ENCODE measurements around the gene UTP3. TPM values are rescaled to one million over a fixed set of nuclear protein-coding genes. Genes with fewer than 3 reads are reported as not detected.

The UTP3 gene
- total RNA-seq, 1 experiment from 2014 or later, result 33.7 TPM

DNA sequence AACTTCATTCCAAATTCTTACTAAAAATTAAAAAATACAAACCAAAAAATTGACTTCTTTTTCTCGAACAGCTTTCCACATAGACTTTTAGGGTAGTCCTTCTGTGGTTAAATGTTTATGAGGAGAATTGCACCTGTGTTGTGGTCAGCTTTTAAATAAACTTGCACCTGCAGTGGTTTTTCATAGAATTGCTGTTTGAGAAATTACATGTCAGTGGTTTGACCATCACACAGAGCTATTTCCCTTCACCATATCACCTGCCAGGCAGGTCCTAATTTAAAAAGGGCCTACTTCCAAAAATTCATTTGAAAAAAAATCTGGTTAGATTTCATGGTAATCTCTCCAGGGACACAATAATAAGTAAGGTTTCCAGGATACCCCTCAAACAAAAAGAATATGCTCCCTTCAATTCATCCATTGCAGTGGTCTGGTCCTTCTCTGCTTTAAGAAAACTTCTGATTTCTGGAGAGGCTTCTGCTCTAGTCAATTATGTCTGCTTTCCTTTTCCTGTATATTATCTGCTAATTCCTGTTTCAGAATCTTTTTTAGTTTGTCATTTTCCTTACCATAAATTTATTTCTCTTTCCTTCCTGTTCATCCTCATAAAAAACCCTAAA, 9.8 kb upstream of the UTP3 start:
- ChIA-PET POLR2A (no interaction called here), RAD21 (ENCODE audit: low non-redundant PET in 1 of 2, low total read pairs in 2 of 2, uncharacterized antibody in 2 of 2, unreplicated experiment in 2 of 2) (no interaction called here), CTCF (no interaction called here)
- BruUV-seq (replicated peaks), result no TSS peak
- no peak overlapping the region for H3K4me3 ChIP-seq (replicated peaks in 1 of 2; ENCODE audit: low read depth in 1 of 2, low read length in 2 of 2)
- ATAC-seq, result no peak
- intact Hi-C loops (cut with micrococcal nuclease), result no loop called here
- peaks cover 0 to 11% of the 10 kb centered on the region in 2 experiments; a peak in 2 of 4 replicates for H3K4me1 ChIP-seq (ENCODE audit: control insufficient read depth in 1 of 2, insufficient read depth in 2 of 2, low read length in 2 of 2)
- H3K79me2 ChIP-seq (ENCODE audit: insufficient read depth, low read length), result no peaks in the 10 kb centered on the region
- no peak overlapping the region for H3K27ac ChIP-seq (ENCODE audit: low read depth, low read length)
- H3K9me2 ChIP-seq (ENCODE audit: insufficient read depth), result no peaks in the 10 kb centered on the region
- no peak for TF ChIP-seq SP1 (IDR thresholded peaks at IDR 0.05; ENCODE audit: low read depth)
- no peak for TF ChIP-seq POLR2AphosphoS5 (IDR thresholded peaks at IDR 0.05; ENCODE audit: low read depth, low read length)
- TF ChIP-seq JUND (IDR thresholded peaks at IDR 0.05), result no peak
- no peak for TF ChIP-seq CEBPB (IDR thresholded peaks at IDR 0.05; ENCODE audit: low read depth)
- no peak for TF ChIP-seq EZH2 (IDR thresholded peaks at IDR 0.05)
- TF ChIP-seq EZH2phosphoT487 (IDR thresholded peaks at IDR 0.05; ENCODE audit: borderline replicate concordance), result no peak
- no peak for TF ChIP-seq RAD21 (IDR thresholded peaks at IDR 0.05; ENCODE audit: low read depth)
- TF ChIP-seq POLR2A (IDR thresholded peaks at IDR 0.05; ENCODE audit: borderline replicate concordance, extremely low read depth, insufficient read depth, insufficient read length), result no peak
- no peak for TF ChIP-seq ZNF274 (IDR thresholded peaks at IDR 0.05; ENCODE audit: low read depth, low read length)
- no peak for TF ChIP-seq EGR1 (IDR thresholded peaks at IDR 0.05; ENCODE audit: low read depth)
- no peak for TF ChIP-seq TCF7L2 (IDR thresholded peaks at IDR 0.05; ENCODE audit: borderline replicate concordance, extremely low read depth, insufficient read depth, insufficient read length)
- TF ChIP-seq, protein P1, sequence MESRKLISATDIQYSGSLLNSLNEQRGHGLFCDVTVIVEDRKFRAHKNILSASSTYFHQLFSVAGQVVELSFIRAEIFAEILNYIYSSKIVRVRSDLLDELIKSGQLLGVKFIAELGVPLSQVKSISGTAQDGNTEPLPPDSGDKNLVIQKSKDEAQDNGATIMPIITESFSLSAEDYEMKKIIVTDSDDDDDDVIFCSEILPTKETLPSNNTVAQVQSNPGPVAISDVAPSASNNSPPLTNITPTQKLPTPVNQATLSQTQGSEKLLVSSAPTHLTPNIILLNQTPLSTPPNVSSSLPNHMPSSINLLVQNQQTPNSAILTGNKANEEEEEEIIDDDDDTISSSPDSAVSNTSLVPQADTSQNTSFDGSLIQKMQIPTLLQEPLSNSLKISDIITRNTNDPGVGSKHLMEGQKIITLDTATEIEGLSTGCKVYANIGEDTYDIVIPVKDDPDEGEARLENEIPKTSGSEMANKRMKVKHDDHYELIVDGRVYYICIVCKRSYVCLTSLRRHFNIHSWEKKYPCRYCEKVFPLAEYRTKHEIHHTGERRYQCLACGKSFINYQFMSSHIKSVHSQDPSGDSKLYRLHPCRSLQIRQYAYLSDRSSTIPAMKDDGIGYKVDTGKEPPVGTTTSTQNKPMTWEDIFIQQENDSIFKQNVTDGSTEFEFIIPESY (IDR thresholded peaks at IDR 0.05; ENCODE audit: extremely low read depth, insufficient replicate concordance, low read length), result no peak
- no peaks in the 10 kb centered on the region for H3K36me3 ChIP-seq (ENCODE audit: control insufficient read depth in 1 of 2, insufficient read depth in 2 of 2, low read length in 2 of 2)
- H2AFZ ChIP-seq (ENCODE audit: low read depth, low read length, poor library complexity, severe bottlenecking), result no peak overlapping the region
- H4K20me1 ChIP-seq (ENCODE audit: insufficient read depth), result no peaks in the 10 kb centered on the region
- H3K9me3 ChIP-seq (ENCODE audit: control insufficient read depth in 1 of 2, insufficient read depth in 1 of 2, low read depth in 1 of 2, low read length in 2 of 2), result no peaks in the 10 kb centered on the region
- H3K27me3 ChIP-seq (ENCODE audit: insufficient read depth, low read length), result no peaks in the 10 kb centered on the region
- H3K4me2 ChIP-seq (ENCODE audit: low read length), result no peak overlapping the region
- DNase-seq (ENCODE audit: low read depth, low spot score), result no peak
- no peak overlapping the region for H3K9ac ChIP-seq (ENCODE audit: low read length)

Measured in HCT116 (cell line).